Muscle of arm (tissue), 12 donors: ENCODE measurements around the gene PLA2G12A. TPM values are rescaled to one million over a fixed set of nuclear protein-coding genes. Genes with fewer than 3 reads are reported as not detected.
A peak's percentile ranks its signal among the peaks of the same experiment; 100 is the strongest.

Source experiments
- DNase-seq: peaks from one replicate; pipeline ENCODE4 v3.0.0-alpha.2; 2013
- polyA plus RNA-seq, 12 donors: library from polyadenylated mRNA; unstranded; fragments of 120-200 nt; gene quantifications; one replicate each; pipeline ENCODE4 v1.2.1, GENCODE V29; 2013; ENCODE audit not compliant: insufficient read length in 12 of 12

PLA2G12A gene
- polyA plus RNA-seq, 12 donors, result 13.2 to 80.0 (median 19.4) TPM

GRCh38 chr4:109733728-109734127 is 3.9 kb upstream of the PLA2G12A start:
- no peak for DNase-seq

- DNase-seq, result no peak
Measured at GRCh38 chr4:109730619-109731545, 1.0 kb upstream of the PLA2G12A start.

GRCh38 chr4:109729117-109729717 is 653 bp downstream of the PLA2G12A start:
- peak; percentile 19 for DNase-seq

- DNase-seq, result no peak
Measured at GRCh38 chr4:109728385-109728784, 1.5 kb downstream of the PLA2G12A start.

GRCh38 chr4:109723110-109723509 is 6.8 kb downstream of the PLA2G12A start:
- no peak for DNase-seq

GRCh38 chr4:109722357-109722756 is 7.5 kb downstream of the PLA2G12A start:
- DNase-seq, result no peak

- DNase-seq, result no peak
Measured at GRCh38 chr4:109721033-109721432, 8.8 kb downstream of the PLA2G12A start.

GRCh38 chr4:109719604-109720003 is 10.3 kb downstream of the PLA2G12A start:
- DNase-seq, result no peak

GRCh38 chr4:109718759-109719158 is 11.1 kb downstream of the PLA2G12A start:
- no peak for DNase-seq

GRCh38 chr4:109713500-109713899 is 16.4 kb downstream of the PLA2G12A start:
- DNase-seq, result no peak

GRCh38 chr4:109708990-109709389 is 20.9 kb downstream of the PLA2G12A start:
- no peak for DNase-seq

GRCh38 chr4:109708435-109708834 is 21.4 kb downstream of the PLA2G12A start:
- DNase-seq, result no peak

GRCh38 chr4:109703664-109704361 is 26.1 kb downstream of the PLA2G12A start:
- DNase-seq, result peak; percentile 25

GRCh38 chr4:109702950-109703663 is 26.8 kb downstream of the PLA2G12A start, which contains the start of gene CASP6:
Gene CASP6 (minus strand): TSS chr4:109703445. CDS start chr4:109703395, 50 bp downstream.
- peak; percentile 79 for DNase-seq

- no peak for DNase-seq
Measured at GRCh38 chr4:109701566-109702410, 28.1 kb downstream of the PLA2G12A start.

- no peak for DNase-seq
Measured at GRCh38 chr4:109699553-109700225, 30.2 kb downstream of the PLA2G12A start.

- DNase-seq, result no peak
Measured at GRCh38 chr4:109698656-109699055, 31.2 kb downstream of the PLA2G12A start.

- DNase-seq, result no peak
Measured at GRCh38 chr4:109691411-109691920, 38.4 kb downstream of the PLA2G12A start.

GRCh38 chr4:109690690-109691410 is 39.0 kb downstream of the PLA2G12A start:
- no peak for DNase-seq
